Activated CD8-positive, alpha-beta memory T cell treated with anti-CD3 and anti-CD28 coated beads, Interleukin-2, amount 50 U/mL, for 24 hours (primary cell): ENCODE results near the gene SUPT6H.
"Not testable (repeated sequence)": the region's sequence is repeated elsewhere in the genome, so short reads cannot be mapped to it uniquely, and the experiment has no call there.

Source experiments
- DNase-seq: peaks from one replicate; pipeline ENCODE4 v3.0.0-alpha.2; 2020; ENCODE audit errors: extremely low read depth

The SUPT6H gene

DNA sequence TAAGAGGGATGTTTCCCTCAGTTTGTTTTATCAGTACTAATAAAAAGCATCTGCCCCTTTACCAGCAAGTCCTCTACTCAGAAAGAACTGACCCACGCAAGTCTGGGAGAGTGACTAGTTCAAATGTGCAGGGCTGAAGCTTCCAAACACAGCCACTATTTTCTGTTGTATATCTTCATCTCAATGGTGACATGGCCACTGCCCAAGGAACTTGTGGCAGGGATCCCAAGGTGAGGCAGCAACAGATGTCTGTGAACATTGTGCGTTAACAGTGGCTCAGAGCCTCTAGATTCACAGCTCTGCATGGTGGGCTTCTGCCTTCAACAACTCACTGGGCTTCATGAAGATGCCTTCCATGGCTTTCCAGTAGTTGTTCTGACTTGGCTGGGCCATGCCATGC lies 13.3 kb upstream of the SUPT6H start:
- no peak for DNase-seq

DNA sequence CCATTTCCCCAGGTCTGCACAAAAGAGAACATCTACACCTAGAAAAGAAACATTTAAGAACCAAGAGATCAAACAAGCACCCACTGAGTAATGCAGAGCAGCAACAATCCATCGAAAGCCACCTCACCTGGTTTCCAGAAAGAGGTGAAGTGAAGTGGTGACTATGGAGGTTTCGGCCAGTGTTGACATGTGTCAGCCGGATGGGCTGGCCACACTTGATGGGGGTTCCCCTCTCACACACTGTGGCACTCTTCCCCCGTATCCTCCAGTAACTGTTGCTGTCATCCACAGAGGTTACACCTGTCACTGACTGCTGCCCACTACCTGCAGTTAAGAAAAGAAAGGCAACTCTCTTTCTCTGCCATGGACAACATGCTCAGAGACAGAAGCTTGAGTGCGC lies 6.8 kb upstream of the SUPT6H start:
- no peak for DNase-seq

DNA sequence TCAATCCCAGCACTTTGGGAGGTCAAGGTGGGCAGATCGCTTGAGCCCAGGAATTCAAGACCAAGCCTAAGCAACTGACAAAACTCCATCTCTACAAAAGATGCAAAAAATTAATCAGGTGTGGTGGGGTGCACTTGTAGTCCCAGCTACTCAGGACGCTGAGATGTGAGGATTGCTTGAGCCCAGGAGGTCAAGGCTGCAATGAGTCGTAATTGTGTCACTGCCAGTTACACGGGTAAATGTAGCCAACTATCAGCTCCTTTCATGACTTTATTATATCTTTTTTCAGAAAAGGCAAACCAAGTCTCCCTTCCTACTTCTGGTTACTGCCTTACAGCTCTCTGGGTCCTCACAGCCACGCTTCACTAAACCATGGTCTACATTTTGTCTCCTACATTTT lies 4.2 kb upstream of the SUPT6H start:
- DNase-seq, result no peak

DNA sequence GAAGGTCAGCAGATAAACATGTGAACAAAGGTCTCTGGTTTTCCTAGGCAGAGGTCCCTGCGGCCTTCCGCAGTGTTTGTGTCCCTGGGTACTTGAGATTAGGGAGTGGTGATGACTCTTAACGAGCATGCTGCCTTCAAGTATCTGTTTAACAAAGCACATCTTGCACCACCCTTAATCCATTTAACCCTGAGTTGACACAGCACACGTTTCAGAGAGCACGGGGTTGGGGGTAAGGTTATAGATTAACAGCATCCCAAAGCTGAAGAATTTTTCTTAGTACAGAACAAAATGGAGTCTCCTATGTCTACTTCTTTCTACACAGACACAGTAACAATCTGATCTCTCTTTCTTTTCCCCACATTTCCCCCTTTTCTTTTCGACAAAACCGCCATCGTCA lies 3.7 kb upstream of the SUPT6H start:
- DNase-seq, result not testable (repeated sequence)

DNA sequence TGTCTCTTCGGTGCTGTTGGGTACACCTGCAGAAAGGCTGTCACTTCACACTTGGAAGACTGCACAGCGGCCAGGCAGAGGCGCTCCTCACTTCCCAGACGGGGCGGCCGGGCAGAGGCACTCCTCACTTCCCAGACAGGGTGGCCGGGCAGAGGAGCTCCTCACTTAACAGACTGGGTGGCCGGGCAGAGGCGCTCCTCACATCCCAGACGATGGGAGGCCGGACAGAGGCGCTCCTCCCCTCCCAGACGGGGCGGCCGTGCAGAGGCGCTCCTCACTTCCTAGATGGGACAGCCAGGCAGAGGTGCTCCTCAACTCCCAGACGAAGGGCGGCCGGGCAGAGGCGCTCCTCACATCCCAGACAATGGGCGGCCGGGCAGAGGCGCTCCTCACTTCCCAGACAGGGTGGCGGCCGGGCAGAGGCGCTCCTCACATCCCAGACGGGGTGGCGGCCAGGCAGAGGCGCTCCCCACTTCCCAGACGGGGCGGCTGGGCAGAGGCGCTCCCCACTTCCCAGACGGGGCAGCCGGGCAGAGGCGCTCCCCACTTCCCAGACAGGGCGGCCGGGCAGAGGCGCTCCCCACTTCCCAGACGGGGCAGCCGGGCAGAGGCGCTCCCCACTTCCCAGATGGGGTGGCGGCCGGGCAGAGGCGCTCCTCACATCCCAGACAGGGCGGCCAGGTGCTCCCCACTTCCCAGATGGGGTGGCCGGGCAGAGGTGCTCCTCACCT lies 3.1 kb upstream of the SUPT6H start:
- not testable (repeated sequence) for DNase-seq

DNA sequence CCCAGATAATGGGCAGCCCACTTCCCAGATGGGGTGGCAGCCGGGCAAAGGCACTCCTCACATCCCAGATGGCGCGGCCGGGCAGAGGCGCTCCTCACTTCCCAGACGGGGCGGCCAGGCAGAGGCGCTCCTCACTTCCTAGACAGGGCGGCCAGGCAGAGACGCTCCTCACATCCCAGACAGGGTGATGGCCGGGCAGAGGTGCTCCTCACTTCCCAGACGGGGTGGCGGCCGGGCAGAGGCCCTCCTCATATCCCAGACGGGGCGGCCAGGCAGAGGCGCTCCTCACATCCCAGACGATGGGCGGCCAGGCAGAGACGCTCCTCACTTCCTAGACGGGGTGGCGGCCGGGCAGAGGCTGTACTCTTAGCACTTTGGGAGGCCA lies 2.5 kb upstream of the SUPT6H start:
- not testable (repeated sequence) for DNase-seq

DNA sequence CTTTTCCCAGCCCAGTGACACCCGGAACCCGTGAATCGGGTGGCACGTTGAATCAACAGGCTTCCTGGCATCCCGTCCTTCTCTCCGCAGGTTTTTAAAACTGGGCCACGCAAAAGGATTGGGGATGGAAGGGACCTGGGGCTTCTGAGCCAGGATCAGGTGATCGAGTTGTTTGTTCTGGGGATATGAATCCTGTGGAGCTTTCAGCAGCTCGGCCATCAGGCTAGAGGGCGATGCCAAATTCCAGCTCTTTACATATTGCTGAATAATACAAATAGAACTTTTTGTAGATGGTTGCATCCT lies 473 bp downstream of the SUPT6H start:
- no peak for DNase-seq

DNA sequence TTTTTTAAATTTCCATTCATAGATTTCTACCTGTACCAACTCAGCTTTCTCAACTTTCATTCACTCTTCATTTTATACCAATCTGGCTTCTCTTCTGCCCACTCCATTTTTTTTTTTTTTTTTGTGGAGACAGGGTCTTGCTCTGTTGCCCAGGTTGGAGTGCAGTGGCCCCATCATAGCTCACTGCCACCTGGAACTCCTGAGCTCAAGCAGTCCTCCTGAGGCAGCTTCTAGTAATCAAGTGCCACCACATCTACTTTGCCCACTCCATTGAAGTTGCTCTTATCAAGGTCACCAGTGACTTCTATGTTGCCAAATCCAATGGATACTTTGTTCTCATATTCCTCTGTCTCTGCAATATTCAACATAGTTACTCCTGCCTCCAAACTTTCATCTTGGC lies 1.7 kb downstream of the SUPT6H start:
- DNase-seq, result no peak

DNA sequence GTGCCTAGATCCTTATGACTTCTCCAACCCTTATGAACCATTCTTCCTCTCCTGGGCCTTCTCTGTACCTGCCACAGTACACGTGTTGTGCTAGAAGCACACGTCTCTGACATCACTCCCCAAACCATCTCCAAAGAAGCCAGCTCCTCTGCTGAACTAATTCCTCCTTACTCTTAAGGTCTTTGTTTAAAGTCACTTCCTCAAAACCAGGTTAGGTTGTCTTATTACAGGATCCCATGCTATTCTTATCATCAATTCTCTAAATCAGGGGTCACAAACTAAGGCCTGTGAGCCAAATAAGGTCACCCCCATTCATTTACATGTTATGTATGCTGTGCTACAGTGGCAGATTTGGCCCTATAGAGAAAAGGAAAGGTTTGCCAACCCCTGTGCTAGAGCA lies 4.0 kb downstream of the SUPT6H start:
- no peak for DNase-seq

DNA sequence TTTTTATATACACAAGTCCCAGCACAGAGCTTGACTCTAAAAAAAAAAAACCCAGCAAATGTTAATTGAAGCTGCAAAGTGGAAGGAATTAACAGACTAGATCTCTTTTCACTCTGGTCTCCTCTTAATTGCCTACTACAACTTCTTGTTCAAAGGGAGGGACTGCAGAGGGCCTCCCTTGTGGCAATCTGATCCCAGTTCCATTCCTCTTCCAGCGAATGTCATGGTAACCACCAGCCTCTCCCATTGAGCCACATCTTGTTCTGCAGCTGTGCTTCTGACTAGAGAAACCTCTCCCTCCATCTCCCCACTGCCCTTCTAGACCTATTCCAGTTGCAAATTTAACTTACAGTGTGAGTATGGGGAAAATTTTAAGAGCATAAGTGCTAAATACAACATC lies 5.9 kb downstream of the SUPT6H start:
- DNase-seq, result no peak

DNA sequence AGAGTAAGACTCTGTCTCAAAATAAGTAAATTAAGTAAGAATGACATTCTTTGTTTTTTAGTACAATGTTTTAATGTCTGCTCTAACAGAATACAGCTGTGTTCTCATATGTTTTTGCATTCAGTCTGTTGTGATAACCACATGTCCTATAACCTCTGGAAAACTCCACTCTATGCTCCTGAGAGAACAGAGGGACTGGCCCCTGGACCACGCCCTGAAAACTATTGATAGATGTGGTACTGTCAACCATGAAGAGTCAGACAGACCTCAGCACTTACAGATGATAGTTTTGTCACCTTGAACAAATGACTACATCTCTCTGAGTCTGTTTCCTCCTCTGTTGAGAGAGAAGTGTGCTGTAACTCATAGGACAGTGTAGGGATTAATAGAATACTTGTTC lies 7.9 kb downstream of the SUPT6H start:
- DNase-seq, result no peak

DNA sequence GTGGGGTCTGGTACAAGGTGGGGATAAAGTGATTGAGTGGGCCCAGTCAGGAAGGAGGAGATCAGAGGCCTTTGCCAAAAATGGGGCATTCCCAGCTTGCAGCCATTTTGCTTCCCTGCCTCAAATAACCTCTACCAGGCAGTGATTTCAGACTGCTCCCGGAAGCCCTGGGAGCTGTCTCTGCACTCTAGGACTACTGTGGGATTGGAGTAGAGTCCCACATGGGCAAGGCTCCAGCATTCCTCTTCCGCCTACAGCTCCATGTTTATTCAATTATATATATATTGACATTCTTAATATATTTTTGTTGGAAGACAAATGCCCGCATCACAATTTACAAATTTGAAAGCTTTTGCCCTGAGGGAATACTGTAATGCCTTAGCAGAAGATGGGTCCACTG lies 13.5 kb downstream of the SUPT6H start:
- no peak for DNase-seq

DNA sequence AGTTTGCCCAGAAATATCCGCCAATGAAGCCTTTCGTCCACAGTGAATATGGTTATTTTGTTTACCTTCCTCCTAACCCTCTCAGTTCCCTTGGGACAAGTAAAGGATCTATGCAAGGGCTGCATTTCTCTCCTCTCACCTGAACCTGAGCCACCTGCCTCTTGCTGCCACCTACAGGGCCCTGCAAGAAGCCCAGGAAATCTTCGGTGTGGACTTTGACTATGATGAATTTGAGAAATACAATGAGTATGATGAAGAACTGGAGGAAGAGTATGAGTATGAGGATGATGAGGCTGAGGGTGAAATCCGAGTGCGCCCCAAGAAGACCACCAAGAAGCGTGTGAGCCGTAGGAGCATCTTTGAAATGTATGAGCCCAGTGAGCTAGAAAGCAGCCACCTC lies 14.0 kb downstream of the SUPT6H start:
- DNase-seq, result no peak

DNA sequence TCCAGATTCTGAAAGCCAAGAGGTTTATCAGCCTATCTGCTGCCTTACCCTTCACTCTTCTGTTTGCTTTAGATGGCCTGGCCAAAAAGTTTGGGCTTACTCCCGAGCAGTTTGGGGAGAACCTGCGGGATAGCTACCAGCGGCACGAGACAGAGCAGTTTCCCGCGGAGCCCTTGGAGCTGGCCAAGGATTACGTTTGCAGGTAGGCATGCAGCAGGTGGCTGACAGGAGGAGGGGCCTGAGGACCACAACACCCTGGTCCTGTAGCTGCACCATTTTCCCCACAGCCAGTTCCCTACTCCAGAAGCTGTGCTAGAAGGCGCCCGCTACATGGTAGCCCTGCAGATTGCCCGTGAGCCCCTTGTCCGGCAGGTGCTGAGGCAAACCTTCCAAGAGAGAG lies 20.6 kb downstream of the SUPT6H start:
- DNase-seq, result no peak

DNA sequence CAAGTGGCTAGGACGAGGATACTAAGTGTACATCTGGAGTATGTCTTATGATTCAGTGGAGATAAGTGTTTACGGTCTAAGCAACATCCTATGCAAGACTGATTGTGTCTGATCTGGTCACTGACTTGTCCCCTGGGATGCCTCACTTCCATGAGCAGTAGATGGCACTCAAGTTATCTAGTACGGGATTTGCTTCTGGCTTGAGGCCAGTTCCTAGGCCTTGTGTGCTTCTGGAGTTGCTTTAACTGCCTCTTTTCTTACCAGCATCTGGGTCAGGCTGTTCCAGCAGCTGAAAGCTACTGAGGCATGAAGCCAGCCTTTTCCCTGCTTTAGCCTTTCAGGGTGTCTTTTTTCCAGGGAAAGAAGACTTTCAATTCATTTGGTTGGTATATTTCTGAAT lies 23.0 kb downstream of the SUPT6H start:
- DNase-seq, result no peak

DNA sequence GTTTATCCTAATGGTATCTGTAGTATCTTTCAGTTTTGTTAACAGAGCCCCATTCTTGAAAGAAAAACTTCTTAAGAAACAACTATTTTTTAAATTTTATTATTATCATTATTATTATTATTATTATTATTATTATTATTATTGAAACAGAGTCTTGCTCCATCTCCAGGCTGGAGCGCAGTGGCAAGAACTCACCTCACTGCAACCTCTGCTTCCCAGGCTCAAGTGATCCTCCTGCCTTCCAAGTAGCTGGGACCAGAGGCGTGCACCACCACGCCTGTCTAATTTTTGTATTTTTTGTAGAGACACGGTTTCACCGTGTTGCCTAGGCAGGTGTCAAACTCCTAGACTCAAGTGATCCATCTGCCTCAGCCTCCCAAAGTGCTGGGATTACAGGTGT lies 23.4 kb downstream of the SUPT6H start:
- DNase-seq, result no peak

DNA sequence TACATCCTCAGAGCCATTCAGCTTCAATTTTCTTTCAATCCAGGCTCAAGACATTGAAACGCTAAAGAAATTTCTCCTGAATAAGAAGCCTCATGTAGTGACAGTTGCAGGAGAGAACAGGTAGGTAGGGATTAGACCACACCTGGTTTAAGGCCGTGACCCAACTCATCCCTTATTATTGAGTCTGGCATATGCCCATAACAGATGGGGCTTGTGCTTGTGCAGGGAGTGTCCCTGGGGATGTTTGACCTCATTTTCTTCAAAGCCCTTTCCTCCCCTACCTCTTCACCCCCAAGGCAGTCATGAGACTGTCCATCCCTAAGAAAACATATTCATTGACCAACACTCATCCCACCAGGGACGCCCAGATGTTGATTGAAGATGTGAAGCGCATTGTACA lies 24.3 kb downstream of the SUPT6H start:
- no peak for DNase-seq

DNA sequence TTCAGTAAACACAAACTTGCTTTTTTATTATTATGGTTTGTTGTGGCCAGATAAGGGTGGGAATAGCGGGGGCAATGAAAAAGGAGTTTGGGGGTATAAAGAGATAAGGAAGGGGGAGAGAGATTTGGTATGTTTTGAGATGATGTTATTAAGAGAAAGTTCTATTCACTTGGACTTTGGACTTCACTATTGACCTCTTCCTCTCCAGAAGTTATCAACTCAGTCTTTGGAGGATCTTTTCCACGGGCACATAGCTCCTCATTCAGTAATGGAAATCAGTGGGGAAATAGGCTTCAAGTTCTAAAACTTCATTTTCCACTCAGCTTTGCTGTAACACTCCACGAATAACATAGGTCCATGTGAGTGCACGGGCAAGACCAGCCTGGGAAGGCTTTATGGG lies 26.5 kb downstream of the SUPT6H start:
- DNase-seq, result no peak

DNA sequence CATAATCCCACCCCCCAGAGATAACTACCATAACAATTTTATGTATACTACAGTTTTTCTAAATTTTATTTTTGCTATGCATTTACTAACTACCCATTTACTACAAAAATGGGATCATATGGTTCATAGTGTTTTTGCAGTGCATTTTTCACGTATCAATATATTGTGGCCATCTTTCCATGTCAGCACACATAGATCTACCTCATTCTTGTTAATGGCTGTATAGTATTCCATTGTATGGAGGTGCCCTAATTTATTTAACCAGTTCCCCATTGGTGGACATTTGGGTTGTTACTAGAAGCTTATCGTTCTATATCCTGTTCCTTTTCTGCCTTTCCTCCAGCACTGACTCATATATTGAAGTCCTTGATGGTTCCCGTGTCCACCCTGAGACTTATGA lies 27.0 kb downstream of the SUPT6H start:
- no peak for DNase-seq

DNA sequence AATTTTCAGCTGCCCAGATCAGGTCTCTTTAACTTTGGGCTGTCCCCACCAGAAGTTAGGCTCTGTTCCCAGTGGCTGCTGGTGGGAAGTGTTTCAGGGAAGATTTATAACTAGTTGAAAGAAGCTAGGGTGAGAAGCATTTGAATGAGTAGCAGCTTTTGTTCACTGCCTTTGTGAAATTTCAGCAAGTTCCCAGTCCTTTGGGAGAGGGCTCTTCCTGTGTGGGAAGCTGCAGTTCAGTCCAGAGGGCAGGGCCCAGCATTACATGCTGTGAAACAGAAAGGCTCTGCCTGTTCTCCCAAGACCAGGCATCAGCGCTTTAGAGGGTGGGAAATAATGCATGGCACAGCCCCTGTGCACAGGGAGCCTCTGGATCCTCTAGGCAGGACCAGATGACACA lies 31.9 kb downstream of the SUPT6H start:
- DNase-seq, result no peak

DNA sequence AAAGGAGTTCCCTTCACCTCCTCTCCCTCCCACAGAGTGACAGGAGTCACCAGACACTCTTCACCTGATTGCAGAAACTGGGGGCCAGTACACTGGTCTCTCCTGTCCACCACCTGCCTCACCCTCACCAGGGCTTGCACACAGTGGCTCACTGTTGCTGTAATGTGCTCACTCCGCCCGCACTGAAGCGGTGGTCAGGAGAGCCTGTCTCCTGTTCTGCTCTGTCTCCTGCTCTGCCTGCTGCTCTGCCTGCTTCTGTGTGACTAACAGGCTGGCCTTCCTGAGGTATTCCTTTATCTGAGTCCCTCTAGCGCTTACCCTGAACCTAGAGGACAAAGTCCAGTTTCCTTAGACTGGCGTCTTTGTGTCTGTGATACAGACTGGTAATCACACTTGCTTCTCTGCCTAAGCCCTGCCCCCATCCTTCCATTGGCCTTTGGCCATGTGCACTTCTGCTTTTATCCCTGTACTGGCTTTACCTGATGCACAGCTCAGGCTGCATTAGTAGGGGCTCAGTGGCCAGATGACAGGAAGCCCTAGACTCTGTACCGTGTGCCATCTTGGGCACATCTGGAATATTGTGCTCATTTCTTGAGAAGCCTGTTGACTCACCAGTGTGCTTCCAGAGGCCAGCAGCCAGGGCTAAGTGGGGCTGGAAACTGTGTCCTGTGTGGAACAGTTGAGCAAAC lies 36.4 kb downstream of the SUPT6H start:
- DNase-seq, result no peak

DNA sequence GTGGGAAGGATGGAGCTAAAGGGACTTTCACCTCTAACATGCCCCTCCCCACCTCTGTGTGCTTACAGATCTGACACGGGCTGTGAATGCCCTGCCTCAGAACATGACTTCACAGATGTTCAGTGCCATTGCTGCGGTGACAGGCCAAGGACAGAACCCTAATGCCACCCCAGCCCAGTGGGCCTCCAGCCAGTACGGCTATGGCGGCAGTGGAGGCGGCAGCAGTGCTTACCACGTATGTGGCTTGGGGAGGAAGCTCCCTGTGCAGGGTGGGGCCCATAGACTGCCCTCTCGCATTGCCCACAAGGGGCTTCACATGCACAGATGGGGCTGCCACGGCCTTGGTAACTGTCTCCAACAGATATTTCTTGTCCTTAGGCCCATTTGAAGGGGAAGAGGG lies 38.3 kb downstream of the SUPT6H start:
- DNase-seq, result no peak

DNA sequence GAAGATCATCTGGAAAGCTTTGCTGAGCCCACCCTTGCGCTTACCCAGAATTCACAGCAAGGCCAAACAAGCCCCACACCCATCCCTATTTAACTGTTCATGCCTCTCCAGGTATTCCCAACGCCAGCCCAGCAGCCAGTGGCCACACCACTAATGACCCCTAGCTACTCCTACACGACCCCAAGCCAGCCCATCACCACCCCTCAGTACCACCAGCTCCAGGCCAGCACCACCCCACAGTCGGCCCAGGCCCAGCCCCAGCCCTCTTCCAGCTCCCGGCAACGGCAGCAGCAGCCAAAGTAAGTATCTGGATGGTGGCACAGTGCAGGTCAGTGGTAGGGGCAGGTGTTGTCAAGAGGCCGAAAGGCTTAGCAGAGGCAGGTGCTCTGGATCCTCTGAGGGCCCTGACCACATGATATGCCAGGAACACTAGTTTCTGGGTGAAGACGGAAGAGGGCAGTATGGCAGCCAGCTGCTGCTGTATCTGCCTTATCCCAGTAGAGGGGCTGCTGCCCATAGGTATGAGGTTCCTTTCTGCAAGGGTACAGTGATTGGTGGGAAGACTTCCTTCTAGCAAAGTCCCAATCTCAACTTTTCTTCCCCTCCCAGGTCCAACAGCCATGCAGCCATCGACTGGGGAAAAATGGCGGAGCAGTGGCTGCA lies 39.0 kb downstream of the SUPT6H start:
- no peak for DNase-seq
